K562 (cell line): ENCODE data around the gene RUVBL2. TPM values are rescaled to one million over a fixed set of nuclear protein-coding genes. Genes with fewer than 3 reads are reported as not detected.

Experiments
- FOSL1 ChIP-seq: fragments of 200-800 bp; sonication (Bioruptor generic); conservative IDR thresholded peaks from 2 replicates; pipeline ENCODE4 v1.6.1; 2016; ENCODE audit warnings: missing genetic modification characterization, missing compliant biosample characterization
- NBN ChIP-seq: fragments of 450-650 bp; IDR thresholded peaks from 2 replicates; pipeline ENCODE4 v1.6.1; 2016; ENCODE audit warnings: low read depth, mild to moderate bottlenecking
- NEUROD1 ChIP-seq: fragments of 150-350 bp; IDR thresholded peaks from 2 replicates; pipeline ENCODE4 v1.6.1; 2014; ENCODE audit warnings: borderline replicate concordance, low read length, low read depth; ENCODE audit not compliant: partially characterized antibody
- RBM34 ChIP-seq: fragments of 200-400 bp; formaldehyde crosslinking; IDR thresholded peaks from 2 replicates; pipeline ENCODE4 v1.6.1; 2018; ENCODE audit warnings: low read length, borderline replicate concordance; ENCODE audit not compliant: insufficient read depth
- TCF7L2 ChIP-seq: fragments of 150-350 bp; IDR thresholded peaks from 2 replicates; pipeline ENCODE4 v1.6.1; 2016; ENCODE audit warnings: low read depth, mild to moderate bottlenecking, low read length, moderate library complexity
- TOE1 ChIP-seq, 2 experiments: fragments of 450-650 bp in 1 of 2; sonication (generic) in 1 of 2; formaldehyde crosslinking in 1 of 2; IDR thresholded peaks; 2 replicates each; pipeline versions ENCODE4 v1.7.1 to v1.8.0; 2016 to 2022; ENCODE audit warnings: borderline replicate concordance in 2 of 2, mild to moderate bottlenecking in 2 of 2, antibody characterized with exemption in 1 of 2, inconsistent platforms in 1 of 2, low read depth in 1 of 2, missing genetic modification reagents in 1 of 2, moderate library complexity in 1 of 2
- ZNF778 ChIP-seq: fragments of 450-650 bp; formaldehyde crosslinking; IDR thresholded peaks from 2 replicates; pipeline ENCODE4 v1.4.0; 2020; ENCODE audit warnings: mild to moderate bottlenecking, moderate library complexity
- polyA plus RNA-seq, 8 experiments: library from polyadenylated mRNA; depleted of rRNA in 4 of 8; stranded (reverse) in 5 of 8; unstranded in 3 of 8; fragments of >200 nt; fragmentation: Nextera tagmentation in 2 of 8; fragmentation: Illumina TruSeq in 1 of 8; extraction: Ambion mirVana in 2 of 8; extraction: Trizol in 1 of 8; gene quantifications; 2 replicates each; pipeline versions ENCODE4 v1.2.1 to v1.2.3, GENCODE V29; 2011 to 2014; ENCODE audit warnings: inconsistent platforms in 1 of 8, missing spikeins in 1 of 8
- total RNA-seq, 7 experiments: library from RNA; depleted of rRNA in 6 of 7; stranded (reverse); fragments of >200 nt in 6 of 7; fragmentation: Illumina TruSeq in 2 of 7; extraction: Trizol in 2 of 7; gene quantifications; 2 replicates each; pipeline versions ENCODE4 v1.2.1 to v1.2.3, GENCODE V29; 2011 to 2021; ENCODE audit warnings: low replicate concordance in 1 of 7
- TF ChIP-seq, protein P1 (sequence below): sonication (generic); formaldehyde crosslinking; IDR thresholded peaks from 2 replicates; pipeline ENCODE4 v1.8.0; 2022; ENCODE audit warnings: mild to moderate bottlenecking, missing genetic modification reagents
- TF ChIP-seq, protein P2 (sequence below), 2 experiments: fragments of 450-650 bp in 1 of 2; sonication (generic) in 1 of 2; formaldehyde crosslinking in 1 of 2; IDR thresholded peaks; 2 replicates each; pipeline versions ENCODE4 v1.7.1 to v1.9.0; 2016 to 2022; ENCODE audit warnings: inconsistent platforms in 1 of 2, mild to moderate bottlenecking in 1 of 2, missing genetic modification reagents in 1 of 2

The RUVBL2 gene
- total and polyA plus RNA-seq, 9 of the 15 experiments (the other 6 are each of a cell fraction or from before 2014, with no cell fraction given) = 71.4 to 453 (median 237) TPM

DNA sequence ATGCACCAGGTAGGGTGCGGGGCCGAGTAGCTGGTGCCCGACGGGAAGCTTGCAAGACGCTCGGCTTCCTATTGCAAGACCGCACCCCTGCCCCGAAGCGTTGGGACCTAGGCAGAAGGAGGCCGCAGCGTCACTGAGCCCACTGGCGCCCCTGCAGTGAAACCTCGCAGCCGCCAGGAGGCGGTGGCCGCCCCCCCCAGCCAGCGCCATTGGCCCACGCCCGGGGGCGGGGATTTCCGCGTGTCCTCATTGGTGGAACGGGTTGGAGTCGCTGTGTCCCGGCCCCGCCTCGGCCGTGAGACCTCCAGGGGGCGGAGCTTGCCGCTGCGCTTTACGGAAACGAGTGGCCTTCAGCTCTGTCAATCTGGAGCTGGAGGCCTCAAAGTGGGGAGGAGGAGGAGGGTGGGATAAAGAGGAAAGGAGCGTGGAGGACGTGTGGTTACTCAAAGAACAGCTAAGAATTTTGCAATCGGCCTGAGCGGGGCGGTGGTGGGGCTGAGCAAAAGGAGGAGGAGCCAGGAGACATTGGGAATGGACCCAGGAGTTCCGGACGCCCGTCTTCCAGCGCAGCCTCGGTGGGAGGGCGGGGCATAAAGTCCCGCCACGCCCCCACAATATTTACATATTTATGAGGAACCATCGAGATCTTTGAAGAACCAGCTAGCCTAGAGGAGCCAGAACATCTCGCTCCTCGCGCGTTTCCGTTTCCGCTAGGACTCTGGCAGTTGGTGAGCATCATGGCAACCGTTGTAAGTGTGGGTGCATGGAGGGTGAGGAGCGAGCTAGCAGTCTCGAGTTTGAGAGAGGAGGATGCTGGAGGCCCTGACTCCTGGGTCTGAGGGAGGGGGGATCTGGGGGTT lies at the start of gene RUVBL2, which contains the start of gene GYS1 (continued):
- TF ChIP-seq, protein P1, sequence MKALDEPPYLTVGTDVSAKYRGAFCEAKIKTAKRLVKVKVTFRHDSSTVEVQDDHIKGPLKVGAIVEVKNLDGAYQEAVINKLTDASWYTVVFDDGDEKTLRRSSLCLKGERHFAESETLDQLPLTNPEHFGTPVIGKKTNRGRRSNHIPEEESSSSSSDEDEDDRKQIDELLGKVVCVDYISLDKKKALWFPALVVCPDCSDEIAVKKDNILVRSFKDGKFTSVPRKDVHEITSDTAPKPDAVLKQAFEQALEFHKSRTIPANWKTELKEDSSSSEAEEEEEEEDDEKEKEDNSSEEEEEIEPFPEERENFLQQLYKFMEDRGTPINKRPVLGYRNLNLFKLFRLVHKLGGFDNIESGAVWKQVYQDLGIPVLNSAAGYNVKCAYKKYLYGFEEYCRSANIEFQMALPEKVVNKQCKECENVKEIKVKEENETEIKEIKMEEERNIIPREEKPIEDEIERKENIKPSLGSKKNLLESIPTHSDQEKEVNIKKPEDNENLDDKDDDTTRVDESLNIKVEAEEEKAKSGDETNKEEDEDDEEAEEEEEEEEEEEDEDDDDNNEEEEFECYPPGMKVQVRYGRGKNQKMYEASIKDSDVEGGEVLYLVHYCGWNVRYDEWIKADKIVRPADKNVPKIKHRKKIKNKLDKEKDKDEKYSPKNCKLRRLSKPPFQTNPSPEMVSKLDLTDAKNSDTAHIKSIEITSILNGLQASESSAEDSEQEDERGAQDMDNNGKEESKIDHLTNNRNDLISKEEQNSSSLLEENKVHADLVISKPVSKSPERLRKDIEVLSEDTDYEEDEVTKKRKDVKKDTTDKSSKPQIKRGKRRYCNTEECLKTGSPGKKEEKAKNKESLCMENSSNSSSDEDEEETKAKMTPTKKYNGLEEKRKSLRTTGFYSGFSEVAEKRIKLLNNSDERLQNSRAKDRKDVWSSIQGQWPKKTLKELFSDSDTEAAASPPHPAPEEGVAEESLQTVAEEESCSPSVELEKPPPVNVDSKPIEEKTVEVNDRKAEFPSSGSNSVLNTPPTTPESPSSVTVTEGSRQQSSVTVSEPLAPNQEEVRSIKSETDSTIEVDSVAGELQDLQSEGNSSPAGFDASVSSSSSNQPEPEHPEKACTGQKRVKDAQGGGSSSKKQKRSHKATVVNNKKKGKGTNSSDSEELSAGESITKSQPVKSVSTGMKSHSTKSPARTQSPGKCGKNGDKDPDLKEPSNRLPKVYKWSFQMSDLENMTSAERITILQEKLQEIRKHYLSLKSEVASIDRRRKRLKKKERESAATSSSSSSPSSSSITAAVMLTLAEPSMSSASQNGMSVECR (CRISPR knock-in tag) = peak; percentile 30
- no peak for TF ChIP-seq FOSL1
- TF ChIP-seq TCF7L2 = no peak
- TF ChIP-seq NEUROD1 = peak; percentile 77
- no peak for TF ChIP-seq RBM34
- peak; percentile 8; the same call in 1 of the 2 replicates for TF ChIP-seq NBN
- peak; percentile 10; the same call in 1 of the 2 replicates for TF ChIP-seq TOE1 (IDR thresholded peaks at IDR 0.05; ENCODE audit: borderline replicate concordance)
- TF ChIP-seq TOE1 (CRISPR knock-in tag; IDR thresholded peaks at IDR 0.05; ENCODE audit: borderline replicate concordance, low read depth) = no peak
- TF ChIP-seq, protein P2, sequence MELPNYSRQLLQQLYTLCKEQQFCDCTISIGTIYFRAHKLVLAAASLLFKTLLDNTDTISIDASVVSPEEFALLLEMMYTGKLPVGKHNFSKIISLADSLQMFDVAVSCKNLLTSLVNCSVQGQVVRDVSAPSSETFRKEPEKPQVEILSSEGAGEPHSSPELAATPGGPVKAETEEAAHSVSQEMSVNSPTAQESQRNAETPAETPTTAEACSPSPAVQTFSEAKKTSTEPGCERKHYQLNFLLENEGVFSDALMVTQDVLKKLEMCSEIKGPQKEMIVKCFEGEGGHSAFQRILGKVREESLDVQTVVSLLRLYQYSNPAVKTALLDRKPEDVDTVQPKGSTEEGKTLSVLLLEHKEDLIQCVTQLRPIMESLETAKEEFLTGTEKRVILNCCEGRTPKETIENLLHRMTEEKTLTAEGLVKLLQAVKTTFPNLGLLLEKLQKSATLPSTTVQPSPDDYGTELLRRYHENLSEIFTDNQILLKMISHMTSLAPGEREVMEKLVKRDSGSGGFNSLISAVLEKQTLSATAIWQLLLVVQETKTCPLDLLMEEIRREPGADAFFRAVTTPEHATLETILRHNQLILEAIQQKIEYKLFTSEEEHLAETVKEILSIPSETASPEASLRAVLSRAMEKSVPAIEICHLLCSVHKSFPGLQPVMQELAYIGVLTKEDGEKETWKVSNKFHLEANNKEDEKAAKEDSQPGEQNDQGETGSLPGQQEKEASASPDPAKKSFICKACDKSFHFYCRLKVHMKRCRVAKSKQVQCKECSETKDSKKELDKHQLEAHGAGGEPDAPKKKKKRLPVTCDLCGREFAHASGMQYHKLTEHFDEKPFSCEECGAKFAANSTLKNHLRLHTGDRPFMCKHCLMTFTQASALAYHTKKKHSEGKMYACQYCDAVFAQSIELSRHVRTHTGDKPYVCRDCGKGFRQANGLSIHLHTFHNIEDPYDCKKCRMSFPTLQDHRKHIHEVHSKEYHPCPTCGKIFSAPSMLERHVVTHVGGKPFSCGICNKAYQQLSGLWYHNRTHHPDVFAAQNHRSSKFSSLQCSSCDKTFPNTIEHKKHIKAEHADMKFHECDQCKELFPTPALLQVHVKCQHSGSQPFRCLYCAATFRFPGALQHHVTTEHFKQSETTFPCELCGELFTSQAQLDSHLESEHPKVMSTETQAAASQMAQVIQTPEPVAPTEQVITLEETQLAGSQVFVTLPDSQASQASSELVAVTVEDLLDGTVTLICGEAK (IDR thresholded peaks at IDR 0.05) = peak; percentile 97
- TF ChIP-seq, protein P2 (CRISPR knock-in tag; IDR thresholded peaks at IDR 0.05) = no peak
- TF ChIP-seq ZNF778 (CRISPR knock-in tag) = no peak
